Activated CD4-positive, alpha-beta memory T cell treated with anti-CD3 and anti-CD28 coated beads, Interleukin-2, amount 10 ng/mL, durations not matched to agents 7 days and 5 days (primary cell): Measurements from ENCODE around the gene RAD9B. TPM values are rescaled to one million over a fixed set of nuclear protein-coding genes. Genes with fewer than 3 reads are reported as not detected.
"Not testable (repeated sequence)": the region's sequence is repeated elsewhere in the genome, so short reads cannot be mapped to it uniquely, and the experiment has no call there.

Source experiments
- CTCF ChIA-PET: fragments of 350-600 bp; sonication (Branson Sonifier 250); formaldehyde crosslinking; loops from one replicate; lab custom pipeline; 2021; ENCODE audit warnings: antibody characterized with exemption, inconsistent platforms; lab: Charles Lee
- POLR2A ChIA-PET: fragments of 350-600 bp; sonication (Branson Sonifier 250); formaldehyde crosslinking; loops from one replicate; lab custom pipeline; 2021; ENCODE audit warnings: antibody characterized with exemption; lab: Charles Lee
- DNase-seq: peaks from one replicate; pipeline ENCODE4 v3.0.0-alpha.2; 2020
- H3K27ac Mint-ChIP-seq: one replicate; pipeline ENCODE4 v1.8.0; 2021; ENCODE audit warnings: mild to moderate bottlenecking, mixed read lengths
- H3K27me3 Mint-ChIP-seq: one replicate; pipeline ENCODE4 v1.8.0; 2021; ENCODE audit warnings: mixed read lengths
- H3K36me3 Mint-ChIP-seq: one replicate; pipeline ENCODE4 v1.8.0; 2021; ENCODE audit warnings: low read depth, mixed read lengths
- H3K4me1 Mint-ChIP-seq: one replicate; pipeline ENCODE4 v1.8.0; 2021; ENCODE audit warnings: mixed read lengths
- H3K4me3 Mint-ChIP-seq: one replicate; pipeline ENCODE4 v1.8.0; 2021; ENCODE audit warnings: mild to moderate bottlenecking, mixed read lengths
- H3K9me3 Mint-ChIP-seq: one replicate; pipeline ENCODE4 v1.8.0; 2021; ENCODE audit warnings: mixed read lengths
- total RNA-seq, 2 experiments: library from RNA; stranded (reverse); gene quantifications; one replicate each; pipeline ENCODE4 v1.2.3, GENCODE V29; 2021

Gene RAD9B
- 1 to 10 TPM; 1.1 to 2.0 TPM for total RNA-seq

DNA sequence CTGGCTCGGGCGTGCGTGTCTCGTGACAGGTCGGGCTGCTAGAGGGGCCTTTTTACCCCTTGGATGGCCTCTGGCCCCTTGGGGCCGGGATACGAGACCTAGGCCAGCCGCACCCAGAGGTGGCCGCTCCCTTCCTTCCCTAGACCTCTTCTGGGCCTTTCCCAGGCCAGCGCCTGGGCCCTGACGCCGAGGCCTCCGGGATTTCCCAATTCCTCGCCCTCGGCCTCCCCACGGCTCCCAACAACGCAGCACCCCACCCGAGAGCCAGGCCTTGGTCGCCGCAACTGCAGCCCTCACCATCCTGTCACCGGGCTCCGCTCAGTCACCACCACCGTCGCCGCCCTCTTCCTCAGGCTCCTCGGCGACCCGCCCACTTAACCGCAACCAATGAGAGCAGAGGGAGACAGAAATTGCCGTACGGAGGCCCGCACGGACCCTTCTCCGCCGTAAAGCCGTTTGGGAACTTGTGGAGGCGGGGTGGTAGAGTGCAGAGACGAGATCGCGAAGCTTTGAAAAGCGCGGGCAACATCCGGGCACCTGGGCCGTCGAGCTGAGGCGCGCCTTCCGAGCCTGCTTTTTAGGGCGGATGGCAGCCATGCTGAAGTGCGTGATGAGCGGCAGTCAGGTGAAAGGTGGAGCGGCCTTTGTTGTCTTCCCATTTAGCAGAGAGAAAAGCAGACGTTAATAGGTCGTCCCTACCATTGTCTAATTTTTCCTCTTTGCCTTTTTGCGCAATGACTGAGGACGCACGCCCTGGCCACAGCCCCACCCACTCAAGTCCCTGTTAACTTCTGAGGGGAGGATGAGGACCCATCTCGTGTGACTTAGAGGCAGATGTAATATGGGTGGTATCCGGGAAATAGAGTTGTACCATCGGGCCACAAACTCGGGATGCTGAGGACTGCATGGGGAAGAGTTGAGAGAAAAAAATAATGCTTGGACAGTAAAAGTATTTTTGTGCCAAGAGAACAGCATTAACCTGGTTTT, at the start of gene RAD9B, which contains the start of gene VPS29:
Gene RAD9B (plus strand): TSS at position 580 of the 987 bp plus-strand sequence. CDS start 7 bp downstream, at position 587.
Gene VPS29 (minus strand): TSS at position 360 of the 987 bp plus-strand sequence. CDS start 60 bp downstream, at position 300.
- ChIA-PET POLR2A (interaction anchor here (0.7 to 5.6 kb wide), 29 partner anchors 8 to 290 kb away, joined by 3 to 100 read pairs (median 5); partner anchors contain the start of genes ARPC3, ATP2A2, FAM216A and GPN3), CTCF (interaction anchor here (0.9 to 9.7 kb wide), 7 partner anchors 11 to 222 kb away, joined by 3 to 62 read pairs (median 9); partner anchors contain the start of genes ARPC3, FAM216A and GPN3)
- H3K9me3 Mint-ChIP-seq: peaks cover 4% of the 10 kb centered on the region
- H3K27me3 Mint-ChIP-seq: no peaks in the 10 kb centered on the region
- H3K36me3 Mint-ChIP-seq: peaks cover 42% of the 10 kb centered on the region
- peak within 1 kb of the TSS; percentile 94 for H3K4me3 Mint-ChIP-seq
- peak within 1 kb of the TSS; percentile 93 for H3K27ac Mint-ChIP-seq
- DNase-seq: peak; percentile 100
- peaks cover 40% of the 10 kb centered on the region for H3K4me1 Mint-ChIP-seq

GRCh38 chr12:110453569-110454296, 48.4 kb upstream of the RAD9B start:
- no peak for DNase-seq
- Mint-ChIP-seq H3K9me3 (no peaks in the 10 kb centered on the region), H3K27me3 (no peaks in the 10 kb centered on the region), H3K4me1 (peaks cover 27% of the 10 kb centered on the region), H3K36me3 (peaks cover 25% of the 10 kb centered on the region), H3K4me3 (no peak overlapping the region), H3K27ac (no peak overlapping the region)
- ChIA-PET CTCF (interaction anchor here (0.7 to 3.4 kb wide), 3 partner anchors 15 to 147 kb away, joined by 7 to 20 read pairs (median 13); partner anchors contain the start of genes FAM216A and GPN3), POLR2A (interaction anchor here (7.2 kb wide), 1 partner anchor 14 kb away, joined by 139 read pairs; the partner anchor contains the start of genes FAM216A and GPN3)

DNA sequence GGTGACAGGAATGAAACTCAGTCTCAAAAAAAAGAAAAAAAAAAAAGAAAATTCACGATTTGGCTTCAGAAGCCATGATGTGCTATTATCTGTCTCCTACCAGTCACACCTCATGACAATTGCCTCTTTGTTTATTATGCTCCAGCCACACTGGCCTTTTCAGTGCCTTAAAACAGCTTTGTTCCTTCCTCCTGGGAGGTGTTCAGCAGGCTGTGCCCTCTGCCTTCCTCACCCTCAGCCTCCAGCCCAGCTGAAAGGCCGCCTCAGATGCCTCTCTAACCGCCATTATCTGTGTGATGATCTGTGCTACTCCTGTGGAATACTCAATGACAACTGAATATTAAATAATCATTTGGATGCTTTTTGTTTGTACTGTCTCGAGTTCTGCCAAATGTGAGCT, 43.4 kb upstream of the RAD9B start:
- no peak overlapping the region for H3K4me3 Mint-ChIP-seq

GRCh38 chr12:110461189-110461588, 40.9 kb upstream of the RAD9B start:
- ChIA-PET CTCF (interaction anchor here (0.7 kb wide), 2 partner anchors 30 to 74 kb away, joined by 3 read pairs; no protein-coding TSS in a partner anchor), POLR2A (interaction anchor here (0.6 to 4.6 kb wide), 3 partner anchors 10 to 41 kb away, joined by 3 to 30 read pairs (median 7); partner anchors contain the start of genes ARPC3, RAD9B and VPS29)
- H3K27ac Mint-ChIP-seq, H3K4me1 Mint-ChIP-seq, H3K27me3 Mint-ChIP-seq, DNase-seq, H3K9me3 Mint-ChIP-seq, H3K4me3 Mint-ChIP-seq: not testable (repeated sequence)
- peaks cover 24% of the 10 kb centered on the region for H3K36me3 Mint-ChIP-seq

More for the DNA sequence above, 43.4 kb upstream of the RAD9B start:
- no peak for DNase-seq
- CTCF ChIA-PET: interaction anchor here (0.6 to 3.7 kb wide), 3 partner anchors 9 to 594 kb away, joined by 3 to 23 read pairs (median 7); partner anchors contain the start of genes ARPC3, FAM216A and GPN3
- POLR2A ChIA-PET: interaction anchor here (1.9 to 3.7 kb wide), 2 partner anchors 8 to 9 kb away, joined by 12 to 18 read pairs; partner anchors contain the start of genes ARPC3, FAM216A and GPN3
- H3K27ac Mint-ChIP-seq: no peak overlapping the region
- H3K4me1 Mint-ChIP-seq: peaks cover 9% of the 10 kb centered on the region
- peaks cover 20% of the 10 kb centered on the region for H3K36me3 Mint-ChIP-seq
- no peaks in the 10 kb centered on the region for H3K27me3 Mint-ChIP-seq
- no peaks in the 10 kb centered on the region for H3K9me3 Mint-ChIP-seq

- CTCF ChIA-PET: interaction anchor here (1.3 kb wide), 1 partner anchor 15 kb away, joined by 7 read pairs; the partner anchor contains the start of gene ARPC3
- H3K36me3 Mint-ChIP-seq: peaks cover 15% of the 10 kb centered on the region
- H3K27ac Mint-ChIP-seq: no peak overlapping the region
- H3K4me1 Mint-ChIP-seq: peaks cover 30% of the 10 kb centered on the region
- no peaks in the 10 kb centered on the region for H3K9me3 Mint-ChIP-seq
- H3K4me3 Mint-ChIP-seq: no peak overlapping the region
- POLR2A ChIA-PET: interaction anchor here (0.5 to 5.2 kb wide), 2 partner anchors 14 to 149 kb away, joined by 3 to 139 read pairs; partner anchors contain the start of genes ARPC3 and TCTN1
- no peak for DNase-seq
- H3K27me3 Mint-ChIP-seq: no peaks in the 10 kb centered on the region
Observed at GRCh38 chr12:110465024-110465423, 37.1 kb upstream of the RAD9B start.

- H3K27me3 Mint-ChIP-seq, DNase-seq, H3K27ac Mint-ChIP-seq, H3K4me3 Mint-ChIP-seq, H3K9me3 Mint-ChIP-seq: not testable (repeated sequence)
- ChIA-PET POLR2A (interaction anchor here (4.4 to 5.2 kb wide), 2 partner anchors 15 to 36 kb away, joined by 100 to 139 read pairs; partner anchors contain the start of genes ARPC3, RAD9B and VPS29), CTCF (interaction anchor here (0.8 to 5.9 kb wide), 4 partner anchors 16 to 135 kb away, joined by 3 to 81 read pairs (median 44); partner anchors contain the start of gene ARPC3)
- peaks cover 15% of the 10 kb centered on the region for H3K36me3 Mint-ChIP-seq
- peaks cover 37% of the 10 kb centered on the region for H3K4me1 Mint-ChIP-seq
Observed at GRCh38 chr12:110465765-110466164, 36.4 kb upstream of the RAD9B start.

DNA sequence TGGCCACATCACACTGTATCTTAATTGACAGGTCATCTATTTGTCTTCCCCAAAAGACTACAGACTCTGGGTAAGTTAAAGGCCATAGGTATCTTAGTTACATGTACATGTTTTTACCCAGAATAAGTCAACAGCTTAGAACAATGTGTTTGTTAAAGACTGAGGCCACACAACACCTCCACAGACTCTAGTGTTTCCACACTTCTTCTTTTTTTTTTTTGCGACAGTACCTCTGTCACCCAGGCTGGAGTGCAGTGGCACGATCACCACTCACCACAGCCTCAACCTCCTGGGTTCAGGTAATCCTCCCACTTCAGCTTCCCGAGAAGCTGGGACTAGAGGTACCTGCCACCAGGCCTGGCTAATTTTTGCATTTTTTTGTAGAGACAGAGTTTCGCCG, 35.3 kb upstream of the RAD9B start:
- peak overlapping the region; percentile 12 for H3K4me3 Mint-ChIP-seq

DNA sequence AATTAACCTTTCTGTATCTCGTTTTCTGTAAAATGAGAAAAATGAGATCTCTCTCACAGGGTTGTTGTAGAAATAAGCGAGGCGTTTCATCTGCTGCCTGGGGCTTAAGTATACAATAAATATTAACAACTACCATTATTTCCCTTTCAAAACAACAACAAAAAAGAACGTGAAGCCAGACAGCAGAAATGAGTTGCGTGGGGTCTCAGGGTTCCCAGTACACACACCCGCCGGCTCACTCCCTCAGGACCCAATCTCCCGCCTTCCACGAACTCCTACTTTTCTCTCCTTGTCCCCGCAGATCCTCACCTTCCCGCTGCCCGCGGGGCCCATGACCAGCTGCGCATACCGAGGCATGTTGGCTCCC, 34.3 kb upstream of the RAD9B start:
- POLR2A ChIA-PET: interaction anchor here (0.7 to 5.2 kb wide), 36 partner anchors 10 to 468 kb away, joined by 3 to 139 read pairs (median 5); partner anchors contain the start of genes ANKRD13A, ARPC3, HVCN1 and IFT81
- H3K27me3 Mint-ChIP-seq: no peaks in the 10 kb centered on the region

More for the DNA sequence above, 35.3 kb upstream of the RAD9B start:
- no peaks in the 10 kb centered on the region for H3K9me3 Mint-ChIP-seq
- peaks cover 16% of the 10 kb centered on the region for H3K36me3 Mint-ChIP-seq
- ChIA-PET POLR2A (interaction anchor here (2.8 to 5.2 kb wide), 4 partner anchors 9 to 35 kb away, joined by 13 to 139 read pairs (median 59); partner anchors contain the start of genes ARPC3, RAD9B and VPS29), CTCF (interaction anchor here (3.0 to 5.9 kb wide), 5 partner anchors 14 to 134 kb away, joined by 20 to 81 read pairs (median 62); partner anchors contain the start of genes ARPC3, RAD9B and VPS29)
- peaks cover 41% of the 10 kb centered on the region for H3K4me1 Mint-ChIP-seq
- no peak overlapping the region for H3K27ac Mint-ChIP-seq
- H3K27me3 Mint-ChIP-seq: no peaks in the 10 kb centered on the region
- no peak for DNase-seq

GRCh38 chr12:110468214-110469048, 33.7 kb upstream of the RAD9B start, which contains the start of the genes FAM216A and GPN3:
Gene FAM216A (plus strand): TSS chr12:110468845. CDS start chr12:110468876, 31 bp downstream.
Gene GPN3 (minus strand): TSS chr12:110468257. CDS start chr12:110468203, 54 bp downstream.
- peaks cover 37% of the 10 kb centered on the region for H3K4me1 Mint-ChIP-seq
- H3K9me3 Mint-ChIP-seq: no peaks in the 10 kb centered on the region
- DNase-seq: peak; percentile 98
- no peaks in the 10 kb centered on the region for H3K27me3 Mint-ChIP-seq
- H3K27ac Mint-ChIP-seq: peak within 1 kb of the TSS; percentile 95
- CTCF ChIA-PET: interaction anchor here (0.6 to 5.9 kb wide), 34 partner anchors 10 to 389 kb away, joined by 3 to 81 read pairs (median 5); partner anchors contain the start of genes ARPC3, HVCN1, RAD9B and TCTN1
- peaks cover 12% of the 10 kb centered on the region for H3K36me3 Mint-ChIP-seq
- POLR2A ChIA-PET: interaction anchor here (0.7 to 5.2 kb wide), 43 partner anchors 8 to 469 kb away, joined by 3 to 139 read pairs (median 5); partner anchors contain the start of genes ANKRD13A, ARPC3, HVCN1 and IFT81
- peak within 1 kb of the TSS; percentile 92 for H3K4me3 Mint-ChIP-seq

More for the DNA sequence above, 34.3 kb upstream of the RAD9B start:
- Mint-ChIP-seq H3K4me1 (peaks cover 37% of the 10 kb centered on the region), H3K27ac (peak overlapping the region; percentile 95), H3K4me3 (peak overlapping the region; percentile 92), H3K36me3 (peaks cover 12% of the 10 kb centered on the region), H3K9me3 (no peaks in the 10 kb centered on the region)
- DNase-seq: no peak
- CTCF ChIA-PET: interaction anchor here (0.6 to 5.9 kb wide), 24 partner anchors 10 to 388 kb away, joined by 3 to 81 read pairs (median 6); partner anchors contain the start of genes ARPC3, HVCN1, RAD9B and TCTN1

- ChIA-PET CTCF (no interaction called here), POLR2A (interaction anchor here (0.8 to 1.2 kb wide), 3 partner anchors 15 to 25 kb away, joined by 3 to 4 read pairs (median 3); partner anchors contain the start of gene ARPC3)
- no peak overlapping the region for H3K27ac Mint-ChIP-seq
- H3K4me1 Mint-ChIP-seq: peaks cover 9% of the 10 kb centered on the region
- H3K4me3 Mint-ChIP-seq: no peak overlapping the region
- no peaks in the 10 kb centered on the region for H3K9me3 Mint-ChIP-seq
- no peak for DNase-seq
- H3K27me3 Mint-ChIP-seq: no peaks in the 10 kb centered on the region
- H3K36me3 Mint-ChIP-seq: peaks cover 11% of the 10 kb centered on the region
Observed at GRCh38 chr12:110475426-110475825, 26.7 kb upstream of the RAD9B start.
